Kidney (tissue), 14 donors: Measurements from ENCODE around the gene CCL23. TPM values are rescaled to one million over a fixed set of nuclear protein-coding genes. Genes with fewer than 3 reads are reported as not detected.

Experiments
- DNase-seq, 5 donors: peaks; one replicate each; pipeline ENCODE4 v3.0.0-alpha.2; 2013 to 2020
- FAIRE-seq: peaks from 2 replicates; lab custom pipeline; 2012; peaks lifted over from hg19 to GRCh38; lab: Jason Lieb, UNC
- H3K27ac ChIP-seq, 2 donors: one replicate each; pipeline ENCODE4 v1.7.0; 2013; ENCODE audit warnings: low read depth in 2 of 2, low read length in 2 of 2, inconsistent platforms in 1 of 2
- H3K27me3 ChIP-seq: one replicate; pipeline ENCODE4 v1.7.1; 2013; ENCODE audit warnings: low read length, inconsistent platforms; ENCODE audit not compliant: control insufficient read depth, insufficient read depth
- H3K36me3 ChIP-seq, 3 donors: one replicate each; pipeline versions ENCODE4 v1.7.0 to v1.7.1; 2013; ENCODE audit warnings: low read length in 3 of 3, control low read depth in 1 of 3, inconsistent platforms in 1 of 3; ENCODE audit not compliant: insufficient read depth in 3 of 3, control insufficient read depth in 2 of 3
- H3K4me1 ChIP-seq, 3 donors: one replicate each; pipeline versions ENCODE4 v1.7.0 to v1.7.1; 2013; ENCODE audit warnings: low read length in 3 of 3, inconsistent platforms in 1 of 3, low read depth in 1 of 3; ENCODE audit not compliant: control insufficient read depth in 2 of 3, insufficient read depth in 2 of 3
- H3K4me3 ChIP-seq, 3 donors: one replicate each; pipeline versions ENCODE4 v1.7.0 to v1.8.1; 2013; ENCODE audit warnings: low read length in 3 of 3, control low read depth in 1 of 3, inconsistent platforms in 1 of 3
- H3K9ac ChIP-seq, 3 donors: one replicate each; pipeline versions ENCODE4 v1.7.0 to v1.7.1; 2013; ENCODE audit warnings: low read length in 3 of 3, control low read depth in 1 of 3, inconsistent platforms in 1 of 3
- H3K9me3 ChIP-seq, 3 donors: one replicate each; pipeline versions ENCODE4 v1.7.0 to v1.7.1; 2013; ENCODE audit warnings: low read length in 3 of 3, control low read depth in 1 of 3, inconsistent platforms in 1 of 3; ENCODE audit not compliant: control insufficient read depth in 2 of 3, insufficient read depth in 1 of 3
- intact Hi-C: fragments of 100-400 bp; cut with DNase I; formaldehyde crosslinking; loops from one replicate; pipeline ENCODE4 v1.11.1; 2022
- polyA plus RNA-seq: library from polyadenylated mRNA; stranded (reverse); fragments of 350-450 nt; fragmentation: Illumina TruSeq; extraction: RNeasy Lipid Tissue Mini Kit (QIAGEN cat#74804); gene quantifications from one replicate; pipeline ENCODE4 v1.2.3, GENCODE V29; 2014; ENCODE audit warnings: low read depth, low replicate concordance; ENCODE audit not compliant: insufficient read depth
- total RNA-seq: library from RNA; stranded (reverse); fragmentation: NEBNext Ultra II Directional; extraction: Animal tissue kit (Norgen Biotek cat#: 25700); gene quantifications from one replicate; pipeline ENCODE4 v1.2.1, GENCODE V29; 2021
- TF ChIP-seq, protein P1 (sequence below): IDR thresholded peaks from 3 replicates; pipeline ENCODE4 v1.5.1; 2012; ENCODE audit warnings: mild to moderate bottlenecking, moderate library complexity, borderline replicate concordance; ENCODE audit not compliant: insufficient read depth; ENCODE audit errors: extremely low read depth
- donor health status: control.
- donor health status: control.
- donor health status: control.
- donor health status: control.
- donor health status: control.
- donor health status: DM: yes; HTN: yes; CAD: no.
- donor health status: Normal renal cell carcinoma (clear cell type).

CCL23 gene
- total and polyA plus RNA-seq, 2 donors from 2014 or later = 4.8 to 18.1 TPM

GRCh38 chr17:36055171-36055570 lies 37.4 kb upstream of the CCL23 start:
- no peaks in the 10 kb centered on the region for H3K27me3 ChIP-seq
- no peak overlapping the region for H3K9ac ChIP-seq
- H3K9me3 ChIP-seq = no peaks in the 10 kb centered on the region
- intact Hi-C loops = no loop called here
- no peaks in the 10 kb centered on the region for H3K36me3 ChIP-seq
- no peak for FAIRE-seq
- no peak overlapping the region for H3K27ac ChIP-seq
- no peaks in the 10 kb centered on the region for H3K4me1 ChIP-seq
- TF ChIP-seq, protein P1, sequence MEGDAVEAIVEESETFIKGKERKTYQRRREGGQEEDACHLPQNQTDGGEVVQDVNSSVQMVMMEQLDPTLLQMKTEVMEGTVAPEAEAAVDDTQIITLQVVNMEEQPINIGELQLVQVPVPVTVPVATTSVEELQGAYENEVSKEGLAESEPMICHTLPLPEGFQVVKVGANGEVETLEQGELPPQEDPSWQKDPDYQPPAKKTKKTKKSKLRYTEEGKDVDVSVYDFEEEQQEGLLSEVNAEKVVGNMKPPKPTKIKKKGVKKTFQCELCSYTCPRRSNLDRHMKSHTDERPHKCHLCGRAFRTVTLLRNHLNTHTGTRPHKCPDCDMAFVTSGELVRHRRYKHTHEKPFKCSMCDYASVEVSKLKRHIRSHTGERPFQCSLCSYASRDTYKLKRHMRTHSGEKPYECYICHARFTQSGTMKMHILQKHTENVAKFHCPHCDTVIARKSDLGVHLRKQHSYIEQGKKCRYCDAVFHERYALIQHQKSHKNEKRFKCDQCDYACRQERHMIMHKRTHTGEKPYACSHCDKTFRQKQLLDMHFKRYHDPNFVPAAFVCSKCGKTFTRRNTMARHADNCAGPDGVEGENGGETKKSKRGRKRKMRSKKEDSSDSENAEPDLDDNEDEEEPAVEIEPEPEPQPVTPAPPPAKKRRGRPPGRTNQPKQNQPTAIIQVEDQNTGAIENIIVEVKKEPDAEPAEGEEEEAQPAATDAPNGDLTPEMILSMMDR = no peak
- DNase-seq = no peak
- no peak overlapping the region for H3K4me3 ChIP-seq

DNA sequence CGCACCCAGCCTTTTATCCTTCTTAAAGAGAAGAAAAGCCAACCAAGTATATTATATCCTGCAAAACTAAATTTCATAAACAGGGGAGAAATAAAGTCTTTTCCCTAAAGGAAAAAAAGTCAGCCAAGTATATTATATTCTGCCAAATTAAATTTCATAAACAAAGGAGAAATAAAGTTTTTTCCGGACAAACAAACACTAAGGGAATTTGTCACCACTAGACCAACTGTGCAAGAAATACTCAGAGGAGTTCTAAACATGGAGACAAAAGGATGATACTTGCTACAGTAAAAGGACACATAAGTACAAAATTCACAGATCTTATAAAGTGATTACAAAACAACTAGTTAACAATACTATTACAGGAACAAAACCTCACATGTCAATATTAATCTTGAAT lies 31.9 kb upstream of the CCL23 start:
- Histone ChIP-seq H3K9ac (no peak overlapping the region), H3K27me3 (no peaks in the 10 kb centered on the region), H3K4me3 (no peak overlapping the region), H3K27ac (no peak overlapping the region), H3K4me1 (no peaks in the 10 kb centered on the region), H3K9me3 (no peaks in the 10 kb centered on the region), H3K36me3 (no peaks in the 10 kb centered on the region)
- FAIRE-seq = no peak
- intact Hi-C loops = no loop called here
- no peak for DNase-seq
- TF ChIP-seq, protein P1 = no peak

GRCh38 chr17:36048066-36048465 lies 30.3 kb upstream of the CCL23 start:
- FAIRE-seq (no peak), DNase-seq (no peak)
- H3K4me1 ChIP-seq = no peaks in the 10 kb centered on the region
- no peak overlapping the region for H3K9ac ChIP-seq
- no peaks in the 10 kb centered on the region for H3K27me3 ChIP-seq
- no peaks in the 10 kb centered on the region for H3K36me3 ChIP-seq
- H3K4me3 ChIP-seq = no peak overlapping the region
- TF ChIP-seq, protein P1 = no peak
- no peaks in the 10 kb centered on the region for H3K9me3 ChIP-seq
- H3K27ac ChIP-seq = no peak overlapping the region
- intact Hi-C loops = no loop called here

DNA sequence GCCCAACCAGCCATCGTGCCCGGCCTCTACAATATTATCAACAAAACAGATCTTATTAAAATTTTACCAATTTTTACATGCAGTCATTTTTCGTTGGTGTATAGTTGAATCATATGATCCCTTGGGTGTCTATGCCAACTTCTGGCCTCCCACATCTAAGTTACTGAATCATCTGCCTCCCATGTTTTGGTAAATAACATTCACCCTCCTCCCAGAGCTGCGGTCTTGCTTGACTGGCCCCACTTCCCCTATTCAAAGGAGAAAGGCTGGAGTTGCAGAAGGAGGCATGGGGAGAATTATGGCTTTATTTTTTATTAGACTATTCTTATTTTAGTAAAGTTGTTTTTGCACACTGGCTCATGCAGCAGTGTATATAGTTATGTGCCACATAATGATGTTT lies 18.5 kb upstream of the CCL23 start:
- DNase-seq = no peak
- Histone ChIP-seq H3K27me3 (no peaks in the 10 kb centered on the region), H3K9ac (no peak overlapping the region), H3K4me3 (no peak overlapping the region), H3K4me1 (no peaks in the 10 kb centered on the region), H3K36me3 (no peaks in the 10 kb centered on the region), H3K9me3 (no peaks in the 10 kb centered on the region), H3K27ac (no peak overlapping the region)
- TF ChIP-seq, protein P1 = no peak
- FAIRE-seq = no peak
- intact Hi-C loops = no loop called here
